ENCODE data around the gene TAS2R41. TPM values are rescaled to one million over a fixed set of nuclear protein-coding genes. Genes with fewer than 3 reads are reported as not detected.

The TAS2R41 gene
- polyA plus RNA-seq, 3 donors: 0.19 TPM; not detected in 2

GRCh38 chr7:143496263-143496662 lies 18.6 kb downstream of the TAS2R41 start:
- TF ChIP-seq CTCF (IDR thresholded peaks at IDR 0.05): no peak

GRCh38 chr7:143497008-143497795 lies 19.5 kb downstream of the TAS2R41 start:
- H3K9me3 Mint-ChIP-seq: peaks cover 0 to 3% (median 0%) of the 10 kb centered on the region in 7 donors
- no peak for TF ChIP-seq CTCF (IDR thresholded peaks at IDR 0.05)
- no peak overlapping the region for H3K4me3 ChIP-seq (replicated peaks in 1 of 3; ENCODE audit: low read depth in 2 of 3, low read length in 3 of 3)
- no peaks in the 10 kb centered on the region for H3K9me3 ChIP-seq (replicated peaks in 1 of 2; ENCODE audit: control insufficient read depth in 1 of 2, insufficient read depth in 1 of 2, low read length in 2 of 2)
- H3K79me2 ChIP-seq (ENCODE audit: insufficient read depth, low read length): no peaks in the 10 kb centered on the region
- H3K27ac ChIP-seq (ENCODE audit: low read depth in 1 of 2, low read length in 2 of 2): no peak overlapping the region
- H4K20me1 ChIP-seq (ENCODE audit: insufficient read depth, low read length): no peaks in the 10 kb centered on the region
- WGBS (ENCODE audit: insufficient coverage): 58% methylated on average over 3 of the region's 4 CpGs
- H3K4me3 Mint-ChIP-seq: no peak overlapping the region
- no peak overlapping the region for H2AFZ ChIP-seq (ENCODE audit: insufficient read depth, low read depth, low read length, poor library complexity, severe bottlenecking)
- intact Hi-C loops (cut with micrococcal nuclease): no loop called here
- peaks cover 11 to 19% of the 10 kb centered on the region in 2 donors for H3K36me3 Mint-ChIP-seq
- peak overlapping the region in 1 of 7 donors; percentile 50 for H3K27ac Mint-ChIP-seq
- peaks cover 33% of the 10 kb centered on the region for H3K4me1 Mint-ChIP-seq
- no peaks in the 10 kb centered on the region for H3K27me3 ChIP-seq (ENCODE audit: control insufficient read depth in 2 of 2, insufficient read depth in 2 of 2, low read length in 2 of 2)
- H3K9ac ChIP-seq (ENCODE audit: insufficient read depth, low read length, poor library complexity, severe bottlenecking): no peak overlapping the region
- H3K27me3 Mint-ChIP-seq (ENCODE audit: low read depth in 3 of 3): no peaks in the 10 kb centered on the region
- no peak for DNase-seq
- peaks cover 0 to 21% of the 10 kb centered on the region in 2 donors for H3K36me3 ChIP-seq (replicated peaks in 1 of 2; ENCODE audit: control insufficient read depth in 1 of 2, insufficient read depth in 2 of 2, low read length in 2 of 2)
- no peak overlapping the region for H3K4me2 ChIP-seq (replicated peaks; ENCODE audit: extremely low read depth, low read length, poor library complexity, severe bottlenecking)
- H3K4me1 ChIP-seq (ENCODE audit: control insufficient read depth in 1 of 2, insufficient read depth in 2 of 2, low read length in 2 of 2): peaks cover 4 to 13% of the 10 kb centered on the region in 2 donors

More at GRCh38 chr7:143496263-143496662, 18.6 kb downstream of the TAS2R41 start:
- no peak overlapping the region for H3K4me2 ChIP-seq (replicated peaks; ENCODE audit: extremely low read depth, low read length, poor library complexity, severe bottlenecking)
- no peak overlapping the region for H3K27ac ChIP-seq (ENCODE audit: low read depth in 1 of 2, low read length in 2 of 2)
- peak overlapping the region in 4 of 7 donors; percentile 56 to 85 (median 61) for H3K27ac Mint-ChIP-seq
- peaks cover 10 to 18% of the 10 kb centered on the region in 2 donors for H3K4me1 ChIP-seq (ENCODE audit: control insufficient read depth in 1 of 2, insufficient read depth in 2 of 2, low read length in 2 of 2)
- no peaks in the 10 kb centered on the region for H4K20me1 ChIP-seq (ENCODE audit: insufficient read depth, low read length)
- no CpG with 5 or more reads among the region's 3 CpGs for WGBS (ENCODE audit: insufficient coverage)
- H3K4me1 Mint-ChIP-seq: peaks cover 39% of the 10 kb centered on the region
- peaks cover 0 to 21% of the 10 kb centered on the region in 2 donors for H3K36me3 ChIP-seq (replicated peaks in 1 of 2; ENCODE audit: control insufficient read depth in 1 of 2, insufficient read depth in 2 of 2, low read length in 2 of 2)
- no peaks in the 10 kb centered on the region for H3K9me3 ChIP-seq (replicated peaks in 1 of 2; ENCODE audit: control insufficient read depth in 1 of 2, insufficient read depth in 1 of 2, low read length in 2 of 2)
- no peaks in the 10 kb centered on the region for H3K79me2 ChIP-seq (ENCODE audit: insufficient read depth, low read length)
- H3K27me3 Mint-ChIP-seq (ENCODE audit: low read depth in 3 of 3): no peaks in the 10 kb centered on the region
- intact Hi-C loops (cut with micrococcal nuclease): no loop called here
- no peak overlapping the region for H3K4me3 ChIP-seq (replicated peaks in 1 of 3; ENCODE audit: low read depth in 2 of 3, low read length in 3 of 3)
- H3K4me3 Mint-ChIP-seq: no peak overlapping the region
- DNase-seq: no peak
- peaks cover 10 to 19% of the 10 kb centered on the region in 2 donors for H3K36me3 Mint-ChIP-seq
- no peak overlapping the region for H3K9ac ChIP-seq (ENCODE audit: insufficient read depth, low read length, poor library complexity, severe bottlenecking)
- peaks cover 0 to 3% (median 0%) of the 10 kb centered on the region in 7 donors for H3K9me3 Mint-ChIP-seq
- H2AFZ ChIP-seq (ENCODE audit: insufficient read depth, low read depth, low read length, poor library complexity, severe bottlenecking): no peak overlapping the region
- H3K27me3 ChIP-seq (ENCODE audit: control insufficient read depth in 2 of 2, insufficient read depth in 2 of 2, low read length in 2 of 2): no peaks in the 10 kb centered on the region
